ENCODE data around the gene POMGNT1.

POMGNT1 gene

GRCh38 chr1:46172321-46172720, 25.9 kb downstream of the POMGNT1 start:
- Histone ChIP-seq H3K9me3 (ENCODE audit: severe bottlenecking) (no peaks in the 10 kb centered on the region), H3K4me1 (ENCODE audit: insufficient read depth, poor library complexity, severe bottlenecking) (peaks cover 12% of the 10 kb centered on the region), H3K4me3 (ENCODE audit: severe bottlenecking) (no peak overlapping the region), H3K36me3 (ENCODE audit: low read depth) (no peaks in the 10 kb centered on the region), H3K27ac (ENCODE audit: poor library complexity, severe bottlenecking) (no peak overlapping the region), H3K27me3 (ENCODE audit: insufficient read depth, poor library complexity, severe bottlenecking) (no peaks in the 10 kb centered on the region)
- ATAC-seq (ENCODE audit: low read depth): no peak
- no peak for DNase-seq (ENCODE audit: low spot score)
- TF ChIP-seq CTCF (IDR thresholded peaks at IDR 0.05; ENCODE audit: poor library complexity, severe bottlenecking): no peak

GRCh38 chr1:46171871-46172270, 26.4 kb downstream of the POMGNT1 start:
- no peak for TF ChIP-seq CTCF (IDR thresholded peaks at IDR 0.05; ENCODE audit: poor library complexity, severe bottlenecking)
- no peak for DNase-seq (ENCODE audit: low spot score)
- H3K27me3 ChIP-seq (ENCODE audit: insufficient read depth, poor library complexity, severe bottlenecking): no peaks in the 10 kb centered on the region
- no peaks in the 10 kb centered on the region for H3K9me3 ChIP-seq (ENCODE audit: severe bottlenecking)
- peak overlapping the region; percentile 40 for H3K27ac ChIP-seq (ENCODE audit: poor library complexity, severe bottlenecking)
- peak; percentile 42 for ATAC-seq (ENCODE audit: low read depth)
- H3K4me3 ChIP-seq (ENCODE audit: severe bottlenecking): no peak overlapping the region
- peaks cover 12% of the 10 kb centered on the region for H3K4me1 ChIP-seq (ENCODE audit: insufficient read depth, poor library complexity, severe bottlenecking)
- no peaks in the 10 kb centered on the region for H3K36me3 ChIP-seq (ENCODE audit: low read depth)

GRCh38 chr1:46171351-46171750, 26.9 kb downstream of the POMGNT1 start:
- ATAC-seq (ENCODE audit: low read depth): peak; percentile 45
- H3K36me3 ChIP-seq (ENCODE audit: low read depth): no peaks in the 10 kb centered on the region
- H3K27me3 ChIP-seq (ENCODE audit: insufficient read depth, poor library complexity, severe bottlenecking): no peaks in the 10 kb centered on the region
- no peak overlapping the region for H3K4me3 ChIP-seq (ENCODE audit: severe bottlenecking)
- H3K9me3 ChIP-seq (ENCODE audit: severe bottlenecking): no peaks in the 10 kb centered on the region
- H3K4me1 ChIP-seq (ENCODE audit: insufficient read depth, poor library complexity, severe bottlenecking): peaks cover 12% of the 10 kb centered on the region
- peak overlapping the region; percentile 40 for H3K27ac ChIP-seq (ENCODE audit: poor library complexity, severe bottlenecking)
- no peak for TF ChIP-seq CTCF (IDR thresholded peaks at IDR 0.05; ENCODE audit: poor library complexity, severe bottlenecking)
- no peak for DNase-seq (ENCODE audit: low spot score)

GRCh38 chr1:46169811-46170454, 28.3 kb downstream of the POMGNT1 start:
- Histone ChIP-seq H3K36me3 (ENCODE audit: low read depth) (no peaks in the 10 kb centered on the region), H3K4me1 (ENCODE audit: insufficient read depth, poor library complexity, severe bottlenecking) (peaks cover 12% of the 10 kb centered on the region), H3K27ac (ENCODE audit: poor library complexity, severe bottlenecking) (no peak overlapping the region), H3K9me3 (ENCODE audit: severe bottlenecking) (no peaks in the 10 kb centered on the region), H3K4me3 (ENCODE audit: severe bottlenecking) (no peak overlapping the region), H3K27me3 (ENCODE audit: insufficient read depth, poor library complexity, severe bottlenecking) (no peaks in the 10 kb centered on the region)
- TF ChIP-seq CTCF (IDR thresholded peaks at IDR 0.05; ENCODE audit: poor library complexity, severe bottlenecking): no peak
- no peak for DNase-seq (ENCODE audit: low spot score)
- ATAC-seq (ENCODE audit: low read depth): no peak

GRCh38 chr1:46168477-46168876, 29.8 kb downstream of the POMGNT1 start:
- Histone ChIP-seq H3K36me3 (ENCODE audit: low read depth) (no peaks in the 10 kb centered on the region), H3K9me3 (ENCODE audit: severe bottlenecking) (no peaks in the 10 kb centered on the region), H3K4me1 (ENCODE audit: insufficient read depth, poor library complexity, severe bottlenecking) (peaks cover 12% of the 10 kb centered on the region), H3K27me3 (ENCODE audit: insufficient read depth, poor library complexity, severe bottlenecking) (no peaks in the 10 kb centered on the region), H3K4me3 (ENCODE audit: severe bottlenecking) (no peak overlapping the region), H3K27ac (ENCODE audit: poor library complexity, severe bottlenecking) (no peak overlapping the region)
- ATAC-seq (ENCODE audit: low read depth): no peak
- TF ChIP-seq CTCF (IDR thresholded peaks at IDR 0.05; ENCODE audit: poor library complexity, severe bottlenecking): no peak
- DNase-seq (ENCODE audit: low spot score): no peak
